Spleen (tissue), 11 donors: ENCODE data around the gene LMO4. TPM values are rescaled to one million over a fixed set of nuclear protein-coding genes. Genes with fewer than 3 reads are reported as not detected.

ENCODE experiments used
- DNase-seq: peaks from one replicate; pipeline ENCODE4 v3.0.0-alpha.2; 2020
- H3K27ac ChIP-seq, 8 donors: fragments of 200-600 bp; sonication (generic) in 7 of 8; 1 replicate in 4 of 8; 2 replicates in 4 of 8; pipeline versions ENCODE4 v1.5.0 to v1.8.0; 2016 to 2021; ENCODE audit warnings: inconsistent platforms in 4 of 8, mild to moderate bottlenecking in 4 of 8, moderate library complexity in 1 of 8
- H3K27me3 ChIP-seq, 7 donors: fragments of 200-600 bp; sonication (generic) in 6 of 7; replicated peaks in 1 of 7; 1 replicate in 4 of 7; 2 replicates in 3 of 7; pipeline versions ENCODE4 v1.5.0 to v1.8.0; 2016 to 2021; ENCODE audit warnings: inconsistent platforms in 3 of 7, mild to moderate bottlenecking in 1 of 7
- H3K36me3 ChIP-seq, 6 donors: fragments of 200-600 bp; sonication (generic) in 5 of 6; 1 replicate in 4 of 6; 2 replicates in 2 of 6; pipeline versions ENCODE4 v1.5.0 to v1.8.0; 2016 to 2021; ENCODE audit warnings: inconsistent platforms in 2 of 6
- H3K4me1 ChIP-seq, 6 donors: fragments of 200-600 bp; sonication (generic) in 5 of 6; 1 replicate in 3 of 6; 2 replicates in 3 of 6; pipeline versions ENCODE4 v1.5.0 to v1.8.0; 2016 to 2021; ENCODE audit warnings: inconsistent platforms in 3 of 6
- H3K4me3 ChIP-seq, 8 donors: fragments of 200-600 bp; sonication (generic) in 7 of 8; 1 replicate in 4 of 8; 2 replicates in 4 of 8; pipeline versions ENCODE4 v1.5.0 to v1.8.0; 2016 to 2021; ENCODE audit warnings: inconsistent platforms in 4 of 8, mild to moderate bottlenecking in 4 of 8, moderate library complexity in 2 of 8
- H3K9me3 ChIP-seq, 8 donors: fragments of 200-600 bp; sonication (generic) in 7 of 8; 1 replicate in 4 of 8; 2 replicates in 4 of 8; pipeline versions ENCODE4 v1.5.0 to v1.8.0; 2016 to 2021; ENCODE audit warnings: inconsistent platforms in 4 of 8
- POLR2A ChIP-seq, 3 donors: fragments of 450-650 bp; IDR thresholded peaks; one replicate each; pipeline ENCODE4 v1.5.1; 2017; ENCODE audit warnings: antibody characterized with exemption in 3 of 3, mild to moderate bottlenecking in 1 of 3
- POLR2AphosphoS5 ChIP-seq, 3 donors: sonication (generic); formaldehyde crosslinking; IDR thresholded peaks; one replicate each; pipeline ENCODE4 v1.5.1; 2017; ENCODE audit warnings: antibody characterized with exemption in 3 of 3
- WGBS, 5 donors: extraction: QIAGEN DNeasy Blood & Tissue Kit in 3 of 5; methylation state at CpG; one replicate each; pipeline versions ENCODE4 v1.1.5 to v1.1.7; 2013 to 2018; 5-methylcytosine and 5-hydroxymethylcytosine counted together
- intact Hi-C: fragments of 100-400 bp; cut with DNase I; formaldehyde crosslinking; loops from one replicate; pipeline ENCODE4 v1.15.0; 2023; ENCODE audit warnings: low total_unique reads
- polyA plus RNA-seq, 3 donors: library from polyadenylated mRNA; stranded (reverse); fragments of 200-250 nt; gene quantifications; one replicate each; pipeline ENCODE4 v1.2.1, GENCODE V29; 2013
- total RNA-seq, 7 donors: library from RNA; depleted of rRNA in 3 of 7; stranded (reverse); fragments of >200 nt in 3 of 7; fragmentation: NEBNext Ultra II Directional in 4 of 7; extraction: Animal tissue kit (Norgen Biotek cat#: 25700) in 4 of 7; gene quantifications; one replicate each; pipeline versions ENCODE4 v1.1.0 to v1.2.1, GENCODE V29; 2016 to 2021
- TF ChIP-seq, protein P1 (sequence below), 11 experiments: fragments of 200-600 bp in 7 of 11; fragments of 450-650 bp in 4 of 11; sonication (generic) in 4 of 11; IDR thresholded peaks in 8 of 11; conservative IDR thresholded peaks in 3 of 11; 1 replicate in 7 of 11; 2 replicates in 4 of 11; pipeline versions ENCODE4 v1.4.0 to v1.8.0; 2016 to 2021; ENCODE audit warnings: antibody characterized with exemption in 11 of 11, inconsistent platforms in 4 of 11, mild to moderate bottlenecking in 1 of 11
- donor health status: healthy with polysubstance abuse.
- donor health status: DM: no; HTN: no; CAD: no; lungs with moderate emphysema.
- donor health status: DM: no; HTN: no; CAD: no.
- donor health status: Bipolar disorder and iron deficiency.
- donor health status: healthy.
- donor health status: DM: no; HTN: no; CAD: no.
- donor health status: DM: yes; HTN: yes; CAD: no.

LMO4 gene
- total and polyA plus RNA-seq, 10 donors, result 31.2 to 63.8 (median 45.9) TPM

DNA sequence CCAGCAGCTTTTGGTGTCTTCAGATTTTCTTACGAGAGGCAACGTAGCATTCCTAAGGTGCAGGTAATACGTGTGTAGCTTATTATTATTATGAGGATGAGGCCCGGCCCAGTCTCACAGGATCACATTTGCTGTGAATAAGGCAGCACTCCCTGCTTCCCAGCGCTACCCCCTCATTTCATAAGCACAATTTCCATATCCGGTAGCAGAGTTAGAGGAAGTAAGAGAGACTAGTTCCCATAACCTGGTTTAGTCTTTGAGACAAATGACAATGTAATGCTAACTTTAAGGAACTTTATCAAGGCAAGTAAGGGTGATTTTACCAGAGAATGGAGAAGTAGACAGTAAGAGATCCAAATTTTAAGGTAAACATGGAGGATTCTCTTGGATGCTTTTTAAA, 14.6 kb upstream of the LMO4 start:
- DNase-seq, result no peak
- Histone ChIP-seq H3K4me3 (no peak overlapping the region), H3K27me3 (no peaks in the 10 kb centered on the region), H3K9me3 (no peaks in the 10 kb centered on the region), H3K4me1 (peaks cover 0 to 18% (median 0%) of the 10 kb centered on the region in 6 donors), H3K36me3 (no peaks in the 10 kb centered on the region), H3K27ac (peak overlapping the region in 2 of 8 donors; percentile 9 to 25)
- 72 to 88% (median 83%) methylated on average over 6 of the region's 6 CpGs for WGBS, 5 donors
- intact Hi-C loops, result no loop called here
- TF ChIP-seq, protein P1, sequence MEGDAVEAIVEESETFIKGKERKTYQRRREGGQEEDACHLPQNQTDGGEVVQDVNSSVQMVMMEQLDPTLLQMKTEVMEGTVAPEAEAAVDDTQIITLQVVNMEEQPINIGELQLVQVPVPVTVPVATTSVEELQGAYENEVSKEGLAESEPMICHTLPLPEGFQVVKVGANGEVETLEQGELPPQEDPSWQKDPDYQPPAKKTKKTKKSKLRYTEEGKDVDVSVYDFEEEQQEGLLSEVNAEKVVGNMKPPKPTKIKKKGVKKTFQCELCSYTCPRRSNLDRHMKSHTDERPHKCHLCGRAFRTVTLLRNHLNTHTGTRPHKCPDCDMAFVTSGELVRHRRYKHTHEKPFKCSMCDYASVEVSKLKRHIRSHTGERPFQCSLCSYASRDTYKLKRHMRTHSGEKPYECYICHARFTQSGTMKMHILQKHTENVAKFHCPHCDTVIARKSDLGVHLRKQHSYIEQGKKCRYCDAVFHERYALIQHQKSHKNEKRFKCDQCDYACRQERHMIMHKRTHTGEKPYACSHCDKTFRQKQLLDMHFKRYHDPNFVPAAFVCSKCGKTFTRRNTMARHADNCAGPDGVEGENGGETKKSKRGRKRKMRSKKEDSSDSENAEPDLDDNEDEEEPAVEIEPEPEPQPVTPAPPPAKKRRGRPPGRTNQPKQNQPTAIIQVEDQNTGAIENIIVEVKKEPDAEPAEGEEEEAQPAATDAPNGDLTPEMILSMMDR (IDR thresholded peaks at IDR 0.05 in 8 of 11, conservative IDR thresholded peaks at IDR 0.05 in 3 of 11), result no peak
- TF ChIP-seq POLR2AphosphoS5 (IDR thresholded peaks at IDR 0.05) (no peak), POLR2A (IDR thresholded peaks at IDR 0.05) (no peak)

DNA sequence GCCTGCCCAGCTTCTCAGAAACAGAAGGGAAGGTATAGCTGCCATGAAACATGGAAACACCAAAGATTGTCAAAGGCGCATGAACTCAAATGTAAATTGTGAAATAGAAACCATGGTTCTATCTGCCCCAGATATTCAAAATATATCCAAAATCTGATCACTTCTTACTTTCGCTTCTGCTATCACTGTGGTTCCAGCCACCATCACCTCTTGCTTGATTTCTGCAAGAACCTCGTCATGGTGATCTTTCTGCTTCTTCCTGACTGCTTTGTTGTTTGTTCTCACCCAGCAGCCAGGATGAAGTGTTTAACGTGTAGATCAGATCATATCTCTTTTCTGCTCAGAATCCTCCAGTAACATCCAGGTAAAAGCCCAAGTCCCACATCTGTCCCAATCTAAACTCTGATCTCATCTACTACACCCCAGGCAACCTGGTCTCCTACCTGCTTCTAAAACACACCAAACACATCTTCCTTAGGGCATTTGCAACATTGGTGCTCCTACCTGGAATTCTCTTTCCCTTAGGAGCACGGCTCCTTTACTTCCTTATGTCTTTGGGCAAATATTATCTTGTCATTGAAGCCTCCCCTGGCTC, 10.5 kb upstream of the LMO4 start:
- TF ChIP-seq POLR2AphosphoS5 (IDR thresholded peaks at IDR 0.05) (no peak), POLR2A (IDR thresholded peaks at IDR 0.05) (no peak)
- TF ChIP-seq, protein P1 (IDR thresholded peaks at IDR 0.05 in 8 of 11, conservative IDR thresholded peaks at IDR 0.05 in 3 of 11), result no peak
- peaks cover 0 to 18% (median 0%) of the 10 kb centered on the region in 6 donors for H3K4me1 ChIP-seq
- no peak for DNase-seq
- intact Hi-C loops, result no loop called here
- H3K4me3 ChIP-seq, result no peak overlapping the region
- no peaks in the 10 kb centered on the region for H3K36me3 ChIP-seq
- no peaks in the 10 kb centered on the region for H3K9me3 ChIP-seq
- 62 to 71% (median 67%) methylated on average over 5 of the region's 5 CpGs for WGBS, 5 donors
- no peaks in the 10 kb centered on the region for H3K27me3 ChIP-seq
- H3K27ac ChIP-seq, result no peak overlapping the region

DNA sequence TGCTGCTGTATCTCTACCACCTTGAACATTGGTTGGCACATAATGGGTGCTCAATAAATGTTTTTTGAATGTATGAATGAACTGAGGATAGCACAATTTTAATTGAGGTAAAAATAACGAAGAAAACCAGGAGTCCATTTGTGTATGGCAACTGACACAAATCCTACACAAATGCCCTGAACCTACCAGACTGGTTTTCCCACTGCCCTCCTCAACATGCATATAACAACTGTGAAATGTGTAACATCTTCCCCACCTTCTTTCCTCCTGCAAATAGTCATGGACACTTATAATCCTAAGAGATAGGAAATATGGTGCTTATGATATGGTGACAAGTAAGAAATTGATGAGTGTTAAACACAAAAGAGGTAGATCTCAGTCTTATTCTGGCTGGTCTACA, 9.9 kb upstream of the LMO4 start:
- 79 to 94% (median 88%) methylated on average over 1 of the region's 1 CpG for WGBS, 5 donors
- H3K4me3 ChIP-seq, result no peak overlapping the region
- peaks cover 0 to 15% (median 0%) of the 10 kb centered on the region in 6 donors for H3K4me1 ChIP-seq
- H3K9me3 ChIP-seq, result no peaks in the 10 kb centered on the region
- intact Hi-C loops, result no loop called here
- DNase-seq, result no peak
- TF ChIP-seq POLR2A (IDR thresholded peaks at IDR 0.05) (no peak), POLR2AphosphoS5 (IDR thresholded peaks at IDR 0.05) (no peak)
- TF ChIP-seq, protein P1 (IDR thresholded peaks at IDR 0.05 in 8 of 11, conservative IDR thresholded peaks at IDR 0.05 in 3 of 11), result no peak
- no peak overlapping the region for H3K27ac ChIP-seq
- H3K36me3 ChIP-seq, result no peaks in the 10 kb centered on the region
- no peaks in the 10 kb centered on the region for H3K27me3 ChIP-seq

DNA sequence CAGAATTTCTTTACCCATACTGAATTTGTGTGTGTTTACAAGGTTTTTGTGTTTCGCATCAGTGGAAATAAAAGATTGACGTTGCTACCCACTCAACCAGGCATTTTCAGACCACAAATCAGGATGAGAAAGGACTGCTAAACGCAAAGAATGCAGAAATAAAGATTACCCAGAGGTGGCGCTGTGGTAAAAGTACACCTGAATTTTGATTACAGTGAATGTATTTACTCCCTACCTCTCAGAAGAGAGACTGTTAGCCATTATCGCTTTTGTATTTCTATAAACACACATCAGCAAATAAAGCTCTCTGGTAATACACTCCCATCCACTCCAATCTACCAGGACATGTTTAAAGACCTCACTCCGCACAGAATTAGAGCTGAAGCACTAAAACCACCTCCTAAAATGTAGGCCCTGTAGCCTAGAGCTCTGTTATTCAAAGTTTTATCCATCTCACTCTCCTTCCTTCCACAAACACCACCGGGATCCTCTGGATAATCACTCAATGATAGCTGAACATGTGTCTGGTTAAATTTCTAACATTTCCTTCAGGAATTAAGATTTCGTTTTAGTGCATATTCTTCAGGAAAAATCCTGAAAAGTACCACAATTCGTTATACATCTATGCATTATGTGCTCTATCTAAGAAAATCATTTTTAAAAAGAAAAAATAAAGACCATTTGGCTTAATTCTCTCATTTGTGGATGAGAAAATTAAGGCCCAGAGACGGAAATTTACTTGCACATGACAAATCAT, 2.5 kb upstream of the LMO4 start:
- Histone ChIP-seq H3K27ac (peak overlapping the region in 2 of 8 donors; percentile 5 to 14), H3K4me3 (no peak overlapping the region), H3K4me1 (peaks cover 0 to 36% (median 22%) of the 10 kb centered on the region in 6 donors), H3K27me3 (no peaks in the 10 kb centered on the region), H3K36me3 (no peaks in the 10 kb centered on the region), H3K9me3 (no peaks in the 10 kb centered on the region)
- TF ChIP-seq POLR2A (IDR thresholded peaks at IDR 0.05) (no peak), POLR2AphosphoS5 (IDR thresholded peaks at IDR 0.05) (no peak)
- TF ChIP-seq, protein P1 (IDR thresholded peaks at IDR 0.05 in 8 of 11, conservative IDR thresholded peaks at IDR 0.05 in 3 of 11), result peak; percentile 41 to 82 (median 70)
- intact Hi-C loops, result loop anchor here (10.0 kb wide), 1 partner anchor 629 kb away; no protein-coding TSS in a partner anchor
- no peak for DNase-seq
- 42 to 48% (median 44%) methylated on average over 10 of the region's 10 CpGs for WGBS, 5 donors
